Natural killer cell (primary cell): ENCODE data around the gene OR52E4. TPM values are rescaled to one million over a fixed set of nuclear protein-coding genes. Genes with fewer than 3 reads are reported as not detected.

Source experiments
- ATAC-seq, 3 donors: fragments of 150-1000 bp in 2 of 3; fragments of 200-7000 bp in 1 of 3; cut with Tn5 transposase; 1 replicate in 1 of 3; 2 replicates in 2 of 3; pipeline ENCODE4 v1.10.0; 2021; ENCODE audit warnings: mild to moderate bottlenecking in 2 of 3, moderate library complexity in 2 of 3
- DNase-seq, 2 donors: peaks; one replicate each; pipeline versions ENCODE4 v3.0.0 to v3.0.0-alpha.2; 2013 to 2021; ENCODE audit warnings: mixed read lengths in 1 of 2
- H3K27ac ChIP-seq: one replicate; pipeline ENCODE4 v1.5.1; 2013; ENCODE audit warnings: mild to moderate bottlenecking, low read length
- H3K27me3 ChIP-seq: one replicate; pipeline ENCODE4 v1.6.1; 2013; ENCODE audit warnings: low read length; ENCODE audit not compliant: control insufficient read depth, insufficient read depth
- H3K36me3 ChIP-seq: one replicate; pipeline ENCODE4 v1.6.1; 2013; ENCODE audit warnings: low read length; ENCODE audit not compliant: control insufficient read depth, insufficient read depth
- H3K4me1 ChIP-seq: one replicate; pipeline ENCODE4 v1.6.1; 2013; ENCODE audit warnings: low read length; ENCODE audit not compliant: control insufficient read depth, insufficient read depth
- H3K4me3 ChIP-seq: one replicate; pipeline ENCODE4 v1.5.1; 2013; ENCODE audit warnings: low read length
- H3K9me3 ChIP-seq: one replicate; pipeline ENCODE4 v1.6.1; 2013; ENCODE audit warnings: low read length; ENCODE audit not compliant: control insufficient read depth, insufficient read depth
- H3K27ac Mint-ChIP-seq, 2 donors: one replicate each; pipeline ENCODE4 v1.8.0; 2022; ENCODE audit warnings: mild to moderate bottlenecking in 2 of 2, mixed read lengths in 2 of 2, moderate library complexity in 1 of 2
- H3K27me3 Mint-ChIP-seq, 2 donors: one replicate each; pipeline ENCODE4 v1.8.0; 2022; ENCODE audit warnings: low read depth in 2 of 2, mixed read lengths in 2 of 2
- H3K36me3 Mint-ChIP-seq: one replicate; pipeline ENCODE4 v1.8.0; 2022; ENCODE audit warnings: mixed read lengths
- H3K4me1 Mint-ChIP-seq, 2 donors: one replicate each; pipeline ENCODE4 v1.8.0; 2022; ENCODE audit warnings: mixed read lengths in 2 of 2
- H3K4me3 Mint-ChIP-seq: one replicate; pipeline ENCODE4 v1.8.0; 2022; ENCODE audit warnings: mild to moderate bottlenecking, moderate library complexity, mixed read lengths
- H3K9me3 Mint-ChIP-seq, 2 donors: one replicate each; pipeline ENCODE4 v1.8.0; 2022; ENCODE audit warnings: mixed read lengths in 2 of 2
- CTCF ChIP-seq: fragments of 200-600 bp; IDR thresholded peaks from one replicate; pipeline ENCODE4 v1.8.0; 2022; ENCODE audit warnings: antibody characterized with exemption
- WGBS: methylation state at CpG from one replicate; pipeline ENCODE4 v1.1.7; 2013; ENCODE audit warnings: missing lambda C conversion rate; ENCODE audit not compliant: insufficient coverage; 5-methylcytosine and 5-hydroxymethylcytosine counted together
- intact Hi-C: fragments of 100-400 bp; cut with micrococcal nuclease; formaldehyde crosslinking; loops from one replicate; pipeline ENCODE4 v1.14.2; 2022
- total RNA-seq, 4 donors: library from RNA; stranded (reverse); fragments of 120-200 nt in 1 of 4; gene quantifications; one replicate each; pipeline versions ENCODE4 v1.2.3 to v1.2.4, GENCODE V29; 2013 to 2022

Gene OR52E4
- total RNA-seq, 3 donors from 2014 or later (not counting 1 experiment from before 2014, with no cell fraction given), result not detected

GRCh38 chr11:5928271-5928670 is 47.8 kb downstream of the OR52E4 start:
- Histone ChIP-seq H3K27me3 (no peaks in the 10 kb centered on the region), H3K4me3 (no peak overlapping the region), H3K9me3 (no peaks in the 10 kb centered on the region), H3K36me3 (no peaks in the 10 kb centered on the region), H3K4me1 (no peaks in the 10 kb centered on the region), H3K27ac (no peak overlapping the region)
- no peak overlapping the region for H3K4me3 Mint-ChIP-seq
- H3K27ac Mint-ChIP-seq, result no peak overlapping the region
- H3K36me3 Mint-ChIP-seq, result peaks cover 13% of the 10 kb centered on the region
- TF ChIP-seq CTCF, result no peak
- DNase-seq (no peak), ATAC-seq (no peak)
- 95% methylated on average over 17 of the region's 17 CpGs for WGBS
- H3K27me3 Mint-ChIP-seq, result peaks cover 0 to 3% of the 10 kb centered on the region in 2 donors
- intact Hi-C loops, result no loop called here
- H3K4me1 Mint-ChIP-seq, result no peaks in the 10 kb centered on the region
- H3K9me3 Mint-ChIP-seq, result peaks cover 10 to 16% of the 10 kb centered on the region in 2 donors

GRCh38 chr11:5928811-5929210 is 48.4 kb downstream of the OR52E4 start:
- Histone ChIP-seq H3K4me3 (no peak overlapping the region), H3K36me3 (no peaks in the 10 kb centered on the region), H3K27ac (no peak overlapping the region), H3K4me1 (no peaks in the 10 kb centered on the region), H3K9me3 (no peaks in the 10 kb centered on the region), H3K27me3 (no peaks in the 10 kb centered on the region)
- Mint-ChIP-seq H3K36me3 (peaks cover 13% of the 10 kb centered on the region), H3K9me3 (peaks cover 10 to 16% of the 10 kb centered on the region in 2 donors), H3K27ac (no peak overlapping the region), H3K4me3 (no peak overlapping the region), H3K4me1 (no peaks in the 10 kb centered on the region), H3K27me3 (peaks cover 0 to 3% of the 10 kb centered on the region in 2 donors)
- ATAC-seq, result no peak
- intact Hi-C loops, result no loop called here
- DNase-seq, result no peak
- TF ChIP-seq CTCF, result no peak
- 94% methylated on average over 15 of the region's 15 CpGs for WGBS

DNA sequence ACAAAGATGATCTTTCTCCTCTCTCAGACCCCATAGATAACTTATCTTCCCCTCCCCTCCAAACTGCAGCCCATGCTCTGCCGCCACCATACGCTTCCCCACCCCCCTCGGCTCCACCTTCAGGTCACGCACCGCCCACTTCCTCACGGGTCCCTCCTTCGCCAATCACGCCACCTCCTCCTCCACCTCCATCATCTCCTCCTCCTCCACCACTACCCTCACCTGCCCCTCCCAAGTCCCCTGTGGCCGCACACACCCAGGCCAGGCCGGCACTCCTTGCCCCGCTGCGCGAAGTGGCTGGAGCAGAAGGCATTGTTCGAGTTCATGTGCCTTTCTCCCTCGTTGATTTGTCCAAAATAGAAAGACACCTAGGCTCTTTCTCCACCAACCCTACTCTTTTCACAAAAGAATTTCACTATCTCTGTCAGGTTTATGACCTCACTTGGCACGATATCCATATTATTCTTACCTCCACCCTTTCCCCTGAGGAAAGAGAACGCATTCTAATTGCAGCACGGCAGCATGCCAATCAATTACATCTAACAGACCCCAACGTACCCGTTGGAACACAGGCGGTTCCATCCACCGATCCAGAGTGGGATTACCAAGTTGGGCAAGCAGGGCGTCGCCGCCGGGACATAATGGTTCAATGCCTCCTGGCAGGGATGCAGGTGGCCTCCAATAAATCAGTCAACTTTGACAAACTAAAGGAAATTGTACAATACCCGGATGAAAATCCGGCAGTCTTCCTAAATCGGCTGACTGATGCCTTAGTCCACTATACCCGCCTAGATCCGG is 49.3 kb downstream of the OR52E4 start:
- H3K9me3 Mint-ChIP-seq, result peaks cover 10 to 16% of the 10 kb centered on the region in 2 donors
- Histone ChIP-seq H3K4me3 (no peak overlapping the region), H3K9me3 (no peaks in the 10 kb centered on the region), H3K36me3 (no peaks in the 10 kb centered on the region), H3K27ac (no peak overlapping the region), H3K27me3 (no peaks in the 10 kb centered on the region), H3K4me1 (no peaks in the 10 kb centered on the region)
- intact Hi-C loops, result no loop called here
- no peak for ATAC-seq
- H3K4me1 Mint-ChIP-seq, result no peaks in the 10 kb centered on the region
- no peak overlapping the region for H3K4me3 Mint-ChIP-seq
- no peak for TF ChIP-seq CTCF
- H3K36me3 Mint-ChIP-seq, result peaks cover 6% of the 10 kb centered on the region
- no peak overlapping the region for H3K27ac Mint-ChIP-seq
- WGBS, result 91% methylated on average over 31 of the region's 31 CpGs
- H3K27me3 Mint-ChIP-seq, result peaks cover 0 to 3% of the 10 kb centered on the region in 2 donors
- no peak for DNase-seq
